HEK293T (cell line): ENCODE measurements around the gene FADS3.

Experiments
- CTCF ChIA-PET: fragments of 350-600 bp; formaldehyde crosslinking; extraction: SDS; loops from one replicate; lab custom pipeline; 2021; ENCODE audit warnings: antibody characterized with exemption, inconsistent platforms; lab: Yijun Ruan, JAX
- POLR2A ChIA-PET: fragments of 350-600 bp; formaldehyde crosslinking; extraction: SDS; loops from one replicate; lab custom pipeline; 2020; ENCODE audit warnings: antibody characterized with exemption, inconsistent platforms; lab: Yijun Ruan, JAX
- DNase-seq: peaks from one replicate; pipeline ENCODE4 v3.0.0; 2012; ENCODE audit warnings: mixed read lengths; ENCODE audit errors: extremely low spot score
- ARNT ChIP-seq: fragments of 450-650 bp; IDR thresholded peaks from 2 replicates; pipeline ENCODE4 v1.6.1; 2017; ENCODE audit warnings: mild to moderate bottlenecking
- BHLHE40 ChIP-seq: fragments of 450-650 bp; IDR thresholded peaks from 2 replicates; pipeline ENCODE4 v1.6.1; 2016; ENCODE audit warnings: mild to moderate bottlenecking, moderate library complexity, borderline replicate concordance
- CTBP1 ChIP-seq: fragments of 450-650 bp; IDR thresholded peaks from 2 replicates; pipeline ENCODE4 v1.6.1; 2016; ENCODE audit warnings: borderline replicate concordance
- ELF4 ChIP-seq: fragments of 450-650 bp; IDR thresholded peaks from 2 replicates; pipeline ENCODE4 v1.6.1; 2017; ENCODE audit warnings: antibody characterized with exemption
- FOXA1 ChIP-seq: fragments of 450-650 bp; IDR thresholded peaks from 2 replicates; pipeline ENCODE4 v1.6.1; 2016; ENCODE audit warnings: mild to moderate bottlenecking
- FOXK2 ChIP-seq: fragments of 450-650 bp; IDR thresholded peaks from 2 replicates; pipeline ENCODE4 v1.6.1; 2016; ENCODE audit warnings: mild to moderate bottlenecking
- FOXM1 ChIP-seq: fragments of 450-650 bp; IDR thresholded peaks from 2 replicates; pipeline ENCODE4 v1.6.1; 2017; ENCODE audit warnings: mild to moderate bottlenecking, borderline replicate concordance
- HDGF ChIP-seq: fragments of 450-650 bp; IDR thresholded peaks from 2 replicates; pipeline ENCODE4 v1.6.1; 2017; ENCODE audit warnings: antibody characterized with exemption, borderline replicate concordance
- L3MBTL2 ChIP-seq: fragments of 450-650 bp; conservative IDR thresholded peaks from 2 replicates; pipeline ENCODE4 v1.6.1; 2016; ENCODE audit warnings: mild to moderate bottlenecking
- LEF1 ChIP-seq: fragments of 450-650 bp; IDR thresholded peaks from 2 replicates; pipeline ENCODE4 v1.6.1; 2017; ENCODE audit warnings: mild to moderate bottlenecking, borderline replicate concordance
- NFRKB ChIP-seq: fragments of 450-650 bp; IDR thresholded peaks from 2 replicates; pipeline ENCODE4 v1.6.1; 2016; ENCODE audit warnings: mild to moderate bottlenecking, moderate library complexity
- PKNOX1 ChIP-seq: fragments of 450-650 bp; IDR thresholded peaks from 2 replicates; pipeline ENCODE4 v1.6.1; 2016
- SP1 ChIP-seq: fragments of 450-650 bp; IDR thresholded peaks from 2 replicates; pipeline ENCODE4 v1.6.1; 2017
- SUZ12 ChIP-seq: fragments of 450-650 bp; IDR thresholded peaks from 2 replicates; pipeline ENCODE4 v1.6.1; 2016; ENCODE audit warnings: mild to moderate bottlenecking
- TARDBP ChIP-seq: fragments of 450-650 bp; IDR thresholded peaks from 2 replicates; pipeline ENCODE4 v1.6.1; 2016
- ZNF384 ChIP-seq: fragments of 450-650 bp; IDR thresholded peaks from 2 replicates; pipeline ENCODE4 v1.6.1; 2016

FADS3 gene

GRCh38 chr11:61927501-61927900, 36.2 kb upstream of the FADS3 start:
- TF ChIP-seq FOXA1 (no peak), SUZ12 (no peak), HDGF (no peak), ZNF384 (no peak), PKNOX1 (no peak), L3MBTL2 (no peak), ELF4 (no peak), BHLHE40 (no peak), FOXM1 (no peak), NFRKB (no peak), LEF1 (no peak), FOXK2 (no peak), ARNT (no peak), SP1 (no peak), TARDBP (no peak), CTBP1 (no peak)
- CTCF ChIA-PET = no interaction called here
- DNase-seq = no peak
- POLR2A ChIA-PET = no interaction called here

DNA sequence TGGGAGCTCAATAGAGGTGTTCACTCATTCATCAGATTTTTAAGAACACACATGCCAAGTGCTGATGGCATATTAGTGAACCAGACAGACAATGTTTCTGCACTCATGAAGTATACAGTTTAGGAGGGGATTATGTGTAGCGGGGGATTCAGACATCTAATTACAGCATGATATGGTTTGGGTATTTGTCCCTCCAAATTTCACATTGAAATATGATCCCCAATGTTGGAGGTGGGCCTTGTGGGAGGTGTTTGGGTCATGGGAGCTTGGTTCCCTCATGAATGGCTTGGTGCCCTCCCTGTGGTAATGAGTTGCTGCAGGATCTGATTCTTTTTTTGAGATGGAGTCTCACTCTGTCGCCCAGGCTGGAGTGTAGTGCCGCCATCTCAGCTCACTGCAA, 34.9 kb upstream of the FADS3 start:
- TF ChIP-seq L3MBTL2 = no peak
- ChIA-PET POLR2A (interaction anchor here (0.5 to 0.9 kb wide), 2 partner anchors 18 to 37 kb away, joined by 3 read pairs; no protein-coding TSS in a partner anchor), CTCF (no interaction called here)
- DNase-seq = no peak

DNA sequence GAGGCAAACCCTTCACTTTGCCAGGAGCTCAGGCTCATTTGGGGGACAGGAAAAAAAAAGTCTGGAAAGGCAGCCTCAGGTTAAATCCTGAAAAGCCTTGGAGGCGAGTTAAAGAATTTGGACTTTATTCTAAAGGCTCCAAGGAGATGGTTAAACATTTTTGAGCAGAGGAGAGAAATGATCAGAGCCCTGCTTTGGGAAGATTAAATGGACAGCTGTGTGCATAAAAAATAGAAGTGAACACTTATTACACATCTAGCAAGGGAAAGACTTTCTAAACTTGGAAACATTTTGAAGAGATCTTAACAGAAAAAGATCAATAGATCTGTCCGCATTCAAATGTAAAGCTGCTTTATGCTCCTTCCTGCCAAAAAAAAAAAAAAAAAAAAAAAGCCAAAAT, 34.4 kb upstream of the FADS3 start:
- no peak for DNase-seq
- TF ChIP-seq HDGF (no peak), SUZ12 (no peak), LEF1 (no peak), TARDBP (no peak)
- ChIA-PET CTCF (no interaction called here), POLR2A (interaction anchor here (0.5 to 0.9 kb wide), 2 partner anchors 18 to 37 kb away, joined by 3 read pairs; no protein-coding TSS in a partner anchor)

- TF ChIP-seq SP1 (no peak), ELF4 (no peak)
- ChIA-PET POLR2A (no interaction called here), CTCF (interaction anchor here (2.7 kb wide), 1 partner anchor 26 kb away, joined by 9 read pairs; no protein-coding TSS in a partner anchor)
- DNase-seq = no peak
Measured at GRCh38 chr11:61924064-61924455, 32.7 kb upstream of the FADS3 start.

DNA sequence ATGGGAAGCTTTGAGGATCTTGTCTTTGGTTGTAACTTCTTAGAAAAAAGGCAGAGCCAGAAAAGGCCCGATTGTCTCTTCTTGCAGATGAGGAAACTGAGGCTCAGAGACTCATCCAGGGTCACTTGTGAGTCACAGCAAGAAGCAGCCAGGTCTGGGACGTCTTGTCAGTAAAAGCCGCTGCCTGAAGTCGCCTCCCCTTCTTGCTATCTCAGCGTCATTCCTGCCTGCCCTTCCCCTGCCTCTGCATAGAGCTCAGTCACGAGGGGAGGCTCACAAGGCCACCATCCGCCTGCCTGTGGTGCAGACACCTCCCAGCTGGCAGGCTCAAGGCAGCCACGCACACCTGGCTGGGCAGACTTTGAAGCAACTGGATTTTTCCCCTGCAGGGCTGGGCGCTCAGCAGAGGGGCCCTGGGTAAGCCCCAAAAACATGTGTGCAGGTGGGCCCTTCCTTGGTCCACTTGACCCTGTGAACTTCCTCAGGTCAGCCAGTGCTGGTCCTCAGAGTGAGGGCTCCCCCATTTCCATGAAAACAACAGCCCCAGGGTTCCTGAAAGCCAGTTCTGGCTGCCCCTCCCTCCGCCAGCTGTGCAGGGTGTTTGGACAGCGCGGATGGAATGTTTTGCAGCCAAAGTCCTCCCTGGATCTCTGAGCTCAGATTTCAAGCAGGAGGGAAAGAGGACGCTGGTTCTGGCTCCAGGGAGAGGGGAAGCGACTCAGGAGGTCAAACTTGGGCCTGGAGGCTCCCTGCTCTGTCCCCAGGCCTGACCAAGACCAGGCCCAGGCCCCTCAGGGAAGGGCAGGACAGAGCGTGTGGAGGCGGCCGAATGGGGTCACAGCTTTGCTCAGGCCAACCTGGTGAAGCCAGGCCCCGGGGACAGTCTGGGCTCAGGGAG, 32.1 kb upstream of the FADS3 start:
- ChIA-PET CTCF (interaction anchor here (1.4 to 2.7 kb wide), 2 partner anchors 24 to 25 kb away, joined by 5 to 9 read pairs; no protein-coding TSS in a partner anchor), POLR2A (interaction anchor here (0.6 to 1.3 kb wide), 2 partner anchors 19 to 26 kb away, joined by 3 read pairs; no protein-coding TSS in a partner anchor)
- TF ChIP-seq ARNT = no peak
- no peak for TF ChIP-seq L3MBTL2
- TF ChIP-seq HDGF = no peak
- TF ChIP-seq BHLHE40 = no peak
- DNase-seq = no peak

- POLR2A ChIA-PET = interaction anchor here (1.3 kb wide), 1 partner anchor 18 kb away, joined by 3 read pairs; no protein-coding TSS in a partner anchor
- no peak for DNase-seq
- TF ChIP-seq NFRKB (no peak), ZNF384 (no peak), L3MBTL2 (no peak), FOXK2 (no peak), ARNT (no peak), FOXA1 (no peak), LEF1 (no peak), FOXM1 (no peak), HDGF (no peak), BHLHE40 (no peak), CTBP1 (no peak), TARDBP (no peak), SUZ12 (no peak), ELF4 (no peak), PKNOX1 (no peak), SP1 (no peak)
- CTCF ChIA-PET = interaction anchor here (1.4 to 2.7 kb wide), 2 partner anchors 24 to 25 kb away, joined by 5 to 9 read pairs; no protein-coding TSS in a partner anchor
Measured at GRCh38 chr11:61922539-61922938, 31.2 kb upstream of the FADS3 start.

DNA sequence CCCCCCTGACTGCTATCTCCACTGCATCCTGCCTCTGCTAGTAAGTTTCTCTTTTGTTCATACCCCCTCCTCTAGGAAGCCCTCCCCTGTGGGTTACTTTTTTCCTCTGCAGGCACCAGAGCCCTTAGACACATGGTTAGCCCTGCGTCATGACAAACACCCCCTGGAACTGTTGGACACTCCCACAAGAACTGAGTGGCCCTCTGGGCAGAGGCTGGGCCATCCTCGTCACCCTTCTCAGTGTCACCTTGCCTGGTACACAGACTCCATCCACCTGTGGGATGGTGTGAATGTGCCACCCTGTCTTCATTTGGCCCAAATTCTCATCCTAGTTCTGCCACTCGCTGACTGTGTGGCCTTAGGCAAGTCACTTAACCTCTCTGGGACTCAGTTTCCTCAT, 30.1 kb upstream of the FADS3 start:
- no peak for TF ChIP-seq L3MBTL2
- no peak for TF ChIP-seq SUZ12
- POLR2A ChIA-PET = no interaction called here
- DNase-seq = no peak
- CTCF ChIA-PET = no interaction called here
